H1 (cell line): Measurements from ENCODE around the gene SPDYE3. TPM values are rescaled to one million over a fixed set of nuclear protein-coding genes. Genes with fewer than 3 reads are reported as not detected.
"Not testable (repeated sequence)": the region's sequence is repeated elsewhere in the genome, so short reads cannot be mapped to it uniquely, and the experiment has no call there.

Source experiments
- CTCF ChIA-PET: fragments of 300-600 bp; sonication (Branson Sonifier 250); formaldehyde crosslinking; loops from one replicate; lab custom pipeline; 2021; ENCODE audit not compliant: partially characterized antibody; lab: Charles Lee
- POLR2A ChIA-PET: fragments of 300-600 bp; sonication (Branson Sonifier 250); formaldehyde crosslinking; loops from one replicate; lab custom pipeline; 2021; ENCODE audit warnings: inconsistent platforms; ENCODE audit not compliant: partially characterized antibody; lab: Charles Lee
- DNase-seq, 2 experiments: peaks; one replicate each; pipeline versions ENCODE4 v3.0.0 to v3.0.0-alpha.2; 2010 to 2022; ENCODE audit warnings: low spot score in 2 of 2, low read depth in 1 of 2, mixed read lengths in 1 of 2
- FAIRE-seq: peaks from 2 replicates; lab custom pipeline; 2011; peaks lifted over from hg19 to GRCh38; lab: Jason Lieb, UNC
- H2AFZ ChIP-seq: 2 replicates; pipeline ENCODE4 v1.8.1; 2012; ENCODE audit warnings: low read length, inconsistent platforms
- H2AK5ac ChIP-seq: 2 replicates; pipeline ENCODE4 v1.6.1; 2013; ENCODE audit warnings: low read depth, low read length
- H2BK120ac ChIP-seq: replicated peaks from 2 replicates; pipeline ENCODE3; 2013; ENCODE audit warnings: low read depth, low read length, inconsistent platforms
- H2BK12ac ChIP-seq: 2 replicates; pipeline ENCODE4 v1.6.1; 2013; ENCODE audit warnings: low read depth, low read length
- H2BK15ac ChIP-seq: 2 replicates; pipeline ENCODE4 v1.6.1; 2013; ENCODE audit warnings: low read length
- H2BK20ac ChIP-seq: 2 replicates; pipeline ENCODE4 v1.6.1; 2013; ENCODE audit warnings: low read length
- H2BK5ac ChIP-seq: 2 replicates; pipeline ENCODE4 v1.6.1; 2013; ENCODE audit warnings: low read depth, low read length
- H3K14ac ChIP-seq: 2 replicates; pipeline ENCODE4 v1.6.1; 2013; ENCODE audit warnings: inconsistent platforms; ENCODE audit not compliant: insufficient read length
- H3K18ac ChIP-seq: 2 replicates; pipeline ENCODE4 v1.6.1; 2013; ENCODE audit warnings: low read length; ENCODE audit errors: extremely low read depth
- H3K23ac ChIP-seq: 2 replicates; pipeline ENCODE4 v1.6.1; 2013; ENCODE audit warnings: inconsistent platforms; ENCODE audit not compliant: insufficient read length
- H3K23me2 ChIP-seq: 2 replicates; pipeline ENCODE4 v1.6.1; 2013; ENCODE audit warnings: low read depth, low read length
- H3K27ac ChIP-seq: 2 replicates; pipeline ENCODE4 v1.6.1; 2011; ENCODE audit warnings: low read depth, low read length, inconsistent platforms
- H3K27me3 ChIP-seq, 4 experiments: replicated peaks in 1 of 4; 1 replicate in 1 of 4; 2 replicates in 3 of 4; pipeline versions ENCODE4 v1.6.1 to v1.8.1; 2011 to 2013; ENCODE audit warnings: low read length in 3 of 4, mild to moderate bottlenecking in 3 of 4, inconsistent platforms in 2 of 4, mixed read lengths in 2 of 4, moderate library complexity in 1 of 4; ENCODE audit not compliant: control insufficient read depth in 3 of 4, insufficient read depth in 3 of 4; ENCODE audit errors: extremely low read depth in 1 of 4
- H3K36me3 ChIP-seq, 4 experiments: 2 replicates each; pipeline versions ENCODE4 v1.6.1 to v1.8.1; 2011 to 2013; ENCODE audit warnings: mild to moderate bottlenecking in 4 of 4, low read length in 3 of 4, moderate library complexity in 2 of 4, control low read depth in 1 of 4, inconsistent platforms in 1 of 4; ENCODE audit not compliant: insufficient read depth in 4 of 4, control insufficient read depth in 2 of 4
- H3K4ac ChIP-seq: replicated peaks from 2 replicates; pipeline ENCODE3; 2013; ENCODE audit warnings: low read length, low read depth, mixed read lengths, inconsistent platforms; ENCODE audit not compliant: insufficient read length
- H3K4me1 ChIP-seq, 4 experiments: replicated peaks in 1 of 4; 1 replicate in 1 of 4; 2 replicates in 3 of 4; pipeline versions ENCODE4 v1.6.1 to v1.8.1; 2011 to 2013; ENCODE audit warnings: low read length in 3 of 4, inconsistent platforms in 2 of 4, mixed read lengths in 1 of 4; ENCODE audit not compliant: insufficient read depth in 4 of 4, control insufficient read depth in 3 of 4
- H3K4me2 ChIP-seq, 2 experiments: 2 replicates each; pipeline versions ENCODE4 v1.6.1 to v1.8.1; 2011 to 2013; ENCODE audit warnings: low read depth in 2 of 2, low read length in 2 of 2, control low read depth in 1 of 2, inconsistent platforms in 1 of 2, mild to moderate bottlenecking in 1 of 2; ENCODE audit not compliant: insufficient read depth in 1 of 2
- H3K4me3 ChIP-seq, 4 experiments: fragments of 200-600, 300-600 bp in 1 of 4; sonication (generic), shearing (Covaris generic), sonication (Bioruptor Twin) in 1 of 4; 2 replicates each; pipeline versions ENCODE4 v1.5.1 to v1.8.1; 2011 to 2016; ENCODE audit warnings: low read length in 4 of 4, low read depth in 3 of 4, control low read depth in 2 of 4, inconsistent platforms in 2 of 4, mild to moderate bottlenecking in 2 of 4, mixed read lengths in 1 of 4, moderate library complexity in 1 of 4; ENCODE audit not compliant: insufficient read depth in 2 of 4; ENCODE audit errors: extremely low read depth in 1 of 4
- H3K56ac ChIP-seq: replicated peaks from 2 replicates; pipeline ENCODE3; 2013; ENCODE audit warnings: low read depth, mild to moderate bottlenecking, mixed read lengths, low read length, inconsistent platforms; ENCODE audit not compliant: insufficient read length
- H3K79me1 ChIP-seq: 2 replicates; pipeline ENCODE4 v1.6.1; 2013; ENCODE audit warnings: low read depth, low read length, control low read depth
- H3K79me2 ChIP-seq, 2 experiments: 2 replicates each; pipeline versions ENCODE4 v1.6.1 to v1.8.1; 2012 to 2013; ENCODE audit warnings: low read length in 2 of 2, mild to moderate bottlenecking in 2 of 2, inconsistent platforms in 1 of 2; ENCODE audit not compliant: insufficient read depth in 2 of 2, control insufficient read depth in 1 of 2
- H3K9ac ChIP-seq, 4 experiments: replicated peaks in 1 of 4; 1 replicate in 1 of 4; 2 replicates in 3 of 4; pipeline versions ENCODE4 v1.6.1 to v1.8.1; 2011 to 2013; ENCODE audit warnings: low read depth in 3 of 4, low read length in 3 of 4, control low read depth in 2 of 4, mild to moderate bottlenecking in 2 of 4, moderate library complexity in 2 of 4, inconsistent platforms in 1 of 4; ENCODE audit errors: extremely low read depth in 1 of 4
- H3K9me3 ChIP-seq, 2 experiments: 2 replicates each; pipeline versions ENCODE4 v1.6.1 to v1.8.1; 2012 to 2013; ENCODE audit warnings: mild to moderate bottlenecking in 2 of 2, moderate library complexity in 2 of 2, control low read depth in 1 of 2, inconsistent platforms in 1 of 2, low read depth in 1 of 2, low read length in 1 of 2, mixed read lengths in 1 of 2; ENCODE audit not compliant: insufficient read depth in 2 of 2
- H4K20me1 ChIP-seq, 2 experiments: replicated peaks in 1 of 2; 2 replicates each; pipeline versions ENCODE3 to v1.8.1; 2011 to 2013; ENCODE audit warnings: inconsistent platforms in 2 of 2, low read length in 2 of 2, mild to moderate bottlenecking in 1 of 2; ENCODE audit not compliant: insufficient read depth in 2 of 2, control insufficient read depth in 1 of 2
- H4K5ac ChIP-seq: 2 replicates; pipeline ENCODE4 v1.6.1; 2013; ENCODE audit warnings: low read length, low read depth, mixed read lengths, inconsistent platforms; ENCODE audit not compliant: insufficient read length
- H4K8ac ChIP-seq: 2 replicates; pipeline ENCODE4 v1.8.0; 2013; ENCODE audit warnings: mild to moderate bottlenecking, moderate library complexity, low read length, inconsistent platforms; ENCODE audit not compliant: insufficient read depth; ENCODE audit errors: extremely low read depth
- H4K91ac ChIP-seq: replicated peaks from 2 replicates; pipeline ENCODE3; 2013; ENCODE audit warnings: low read length, mixed read lengths, inconsistent platforms; ENCODE audit not compliant: insufficient read length
- WGBS, 2 experiments: shearing (Covaris generic) in 1 of 2; methylation state at CpG; one replicate each; pipeline versions ENCODE4 v1.1.6 to v1.1.7; 2013 to 2015; ENCODE audit warnings: low lambda C conversion rate in 2 of 2, mixed read lengths in 2 of 2, inconsistent platforms in 1 of 2, low coverage in 1 of 2, missing lambda C conversion rate in 1 of 2; ENCODE audit not compliant: insufficient replicate concordance in 2 of 2, insufficient coverage in 1 of 2, insufficient read length in 1 of 2; ENCODE audit errors: extremely low coverage in 1 of 2, missing lambda C conversion rate in 1 of 2; 5-methylcytosine and 5-hydroxymethylcytosine counted together
- polyA plus RNA-seq, 7 experiments: library from polyadenylated mRNA; depleted of rRNA in 3 of 7; stranded (reverse) in 5 of 7; unstranded in 2 of 7; fragments of >200 nt in 5 of 7; fragments of 200-250 nt in 2 of 7; gene quantifications; 1 replicate in 5 of 7; 2 replicates in 1 of 7; 4 replicates in 1 of 7; pipeline versions ENCODE4 v1.2.1 to v1.2.3, GENCODE V29; 2011 to 2013; ENCODE audit warnings: missing spikeins in 2 of 7, mixed read lengths in 2 of 7
- total RNA-seq: library from RNA; stranded (reverse); fragmentation: NEBNext Ultra II Directional; extraction: Animal tissue kit (Norgen Biotek cat#: 25700); gene quantifications from 2 replicates; pipeline ENCODE4 v1.2.1, GENCODE V29; 2021

SPDYE3 gene
- total and polyA plus RNA-seq, 2 of the 8 experiments (the other 6 are each of a cell fraction or from before 2014, with no cell fraction given): not detected

DNA sequence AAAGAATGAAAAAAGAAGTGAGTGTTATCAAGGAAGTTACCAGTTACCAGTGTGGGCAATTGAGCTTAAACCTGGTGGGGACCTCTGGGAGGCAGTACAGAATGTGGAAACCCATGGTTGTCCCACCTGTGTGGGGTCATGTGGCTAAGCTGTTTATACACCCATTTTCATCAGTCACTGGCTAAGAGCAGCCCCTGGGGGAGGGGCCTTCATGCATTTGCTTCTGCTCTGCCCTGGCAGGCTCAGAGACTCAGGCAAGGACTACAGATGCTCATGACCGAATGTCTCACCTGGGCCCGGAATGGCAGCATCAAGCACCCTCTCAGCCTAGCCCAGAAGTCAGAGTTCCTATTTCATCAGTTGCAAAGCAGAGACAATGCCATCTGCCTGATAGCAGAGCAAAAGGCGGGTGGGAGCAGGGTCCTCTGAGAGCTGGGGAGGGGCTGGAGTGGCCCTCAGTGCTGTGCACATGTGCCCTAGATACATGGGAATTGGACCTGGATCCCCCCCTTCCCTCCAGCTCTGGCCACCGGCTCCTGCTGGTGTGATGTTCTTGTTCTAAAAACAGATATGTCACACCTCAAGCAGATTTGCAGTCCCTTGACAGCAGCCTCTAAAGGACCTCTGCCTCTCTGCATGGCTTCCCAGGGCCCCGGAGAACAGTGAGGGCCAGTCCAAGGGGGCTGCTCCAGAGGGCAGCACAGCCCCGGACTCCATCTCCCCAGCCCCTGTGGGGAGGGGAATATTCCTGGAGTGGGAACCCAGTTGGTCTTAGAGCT is 20.1 kb upstream of the SPDYE3 start:
- H2BK120ac ChIP-seq, H3K18ac ChIP-seq, DNase-seq, H4K20me1 ChIP-seq, H3K23me2 ChIP-seq, H3K23ac ChIP-seq, H2BK20ac ChIP-seq, H3K79me2 ChIP-seq, H3K27ac ChIP-seq, H2BK12ac ChIP-seq, H2BK15ac ChIP-seq, H3K79me1 ChIP-seq, H3K4me3 ChIP-seq, H4K91ac ChIP-seq, H2BK5ac ChIP-seq, H3K4ac ChIP-seq, H2AK5ac ChIP-seq, H3K4me1 ChIP-seq, H3K9me3 ChIP-seq, H3K4me2 ChIP-seq, FAIRE-seq, H3K56ac ChIP-seq, H3K36me3 ChIP-seq, H2AFZ ChIP-seq, H4K8ac ChIP-seq, H3K9ac ChIP-seq, H3K27me3 ChIP-seq, H4K5ac ChIP-seq, H3K14ac ChIP-seq: not testable (repeated sequence)
- ChIA-PET POLR2A (interaction anchor here (0.6 to 0.7 kb wide), 2 partner anchors 19 to 85 kb away, joined by 3 to 4 read pairs; no protein-coding TSS in a partner anchor), CTCF (interaction anchor here (0.7 to 1.4 kb wide), 2 partner anchors 60 to 152 kb away, joined by 3 to 4 read pairs; no protein-coding TSS in a partner anchor)
- WGBS, 2 experiments: 92% methylated on average over 6 of the region's 6 CpGs; no CpG with 5 or more reads in 1 of the 2 experiments
